Stomach (tissue), 4 donors: ENCODE results near the gene ANKRD31.

Experiments
- EP300 ChIP-seq: sonication (generic); formaldehyde crosslinking; IDR thresholded peaks from one replicate; pipeline ENCODE4 v1.6.1; 2017; ENCODE audit warnings: antibody characterized with exemption
- POLR2A ChIP-seq, 4 donors: fragments of 450-650 bp; IDR thresholded peaks; one replicate each; pipeline ENCODE4 v1.6.1; 2016; ENCODE audit warnings: antibody characterized with exemption in 4 of 4, control low read depth in 2 of 4, mild to moderate bottlenecking in 1 of 4, moderate library complexity in 1 of 4
- POLR2AphosphoS5 ChIP-seq, 3 donors: sonication (generic); formaldehyde crosslinking; IDR thresholded peaks; one replicate each; pipeline ENCODE4 v1.6.1; 2016; ENCODE audit warnings: antibody characterized with exemption in 3 of 3
- TF ChIP-seq, protein P1 (sequence below), 7 experiments: fragments of 450-650 bp in 4 of 7; fragments of 200-600 bp in 3 of 7; sonication (generic) in 3 of 7; IDR thresholded peaks; one replicate each; pipeline ENCODE4 v1.5.1; 2016 to 2019; ENCODE audit warnings: antibody characterized with exemption in 7 of 7, control low read depth in 2 of 7, mild to moderate bottlenecking in 1 of 7

DNA sequence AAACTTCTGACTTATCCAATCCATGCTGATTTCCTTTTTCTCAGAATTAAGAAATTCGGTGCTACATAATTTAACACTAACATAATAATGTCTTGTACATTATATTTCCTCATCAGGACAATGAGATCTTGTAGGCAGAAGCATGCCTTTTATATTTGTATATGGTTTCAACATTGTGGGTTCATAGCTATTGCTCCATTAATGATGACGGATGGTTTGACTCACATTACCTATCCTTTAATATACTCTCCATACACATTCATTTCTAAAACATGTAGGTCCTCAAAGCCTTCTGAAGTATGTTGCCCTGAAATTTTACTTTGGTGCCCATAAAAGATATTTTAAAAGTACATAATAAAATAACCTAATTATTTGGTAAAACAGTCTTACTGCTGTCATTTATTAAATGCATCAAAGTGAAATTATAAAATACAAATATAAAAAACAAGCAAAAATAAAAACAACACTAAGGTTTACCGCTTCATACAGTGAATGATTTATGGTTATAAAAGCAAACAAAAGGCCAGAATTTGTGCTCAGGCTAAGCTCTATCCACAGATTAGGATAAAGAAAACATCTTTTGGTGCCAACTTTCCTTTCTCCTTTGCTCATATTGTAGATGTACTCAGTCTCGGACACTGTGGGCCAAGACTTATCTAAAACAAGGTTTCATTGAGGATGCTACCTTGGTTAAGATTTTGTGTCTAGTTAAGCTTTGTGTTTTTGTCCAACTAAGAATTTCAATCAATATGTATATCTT lies 123.1 kb downstream of the ANKRD31 start:
- TF ChIP-seq POLR2A (IDR thresholded peaks at IDR 0.05), result no peak
- TF ChIP-seq, protein P1, sequence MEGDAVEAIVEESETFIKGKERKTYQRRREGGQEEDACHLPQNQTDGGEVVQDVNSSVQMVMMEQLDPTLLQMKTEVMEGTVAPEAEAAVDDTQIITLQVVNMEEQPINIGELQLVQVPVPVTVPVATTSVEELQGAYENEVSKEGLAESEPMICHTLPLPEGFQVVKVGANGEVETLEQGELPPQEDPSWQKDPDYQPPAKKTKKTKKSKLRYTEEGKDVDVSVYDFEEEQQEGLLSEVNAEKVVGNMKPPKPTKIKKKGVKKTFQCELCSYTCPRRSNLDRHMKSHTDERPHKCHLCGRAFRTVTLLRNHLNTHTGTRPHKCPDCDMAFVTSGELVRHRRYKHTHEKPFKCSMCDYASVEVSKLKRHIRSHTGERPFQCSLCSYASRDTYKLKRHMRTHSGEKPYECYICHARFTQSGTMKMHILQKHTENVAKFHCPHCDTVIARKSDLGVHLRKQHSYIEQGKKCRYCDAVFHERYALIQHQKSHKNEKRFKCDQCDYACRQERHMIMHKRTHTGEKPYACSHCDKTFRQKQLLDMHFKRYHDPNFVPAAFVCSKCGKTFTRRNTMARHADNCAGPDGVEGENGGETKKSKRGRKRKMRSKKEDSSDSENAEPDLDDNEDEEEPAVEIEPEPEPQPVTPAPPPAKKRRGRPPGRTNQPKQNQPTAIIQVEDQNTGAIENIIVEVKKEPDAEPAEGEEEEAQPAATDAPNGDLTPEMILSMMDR (IDR thresholded peaks at IDR 0.05), result no peak
- TF ChIP-seq POLR2AphosphoS5 (IDR thresholded peaks at IDR 0.05), result no peak
- no peak for TF ChIP-seq EP300
